Ascending aorta (tissue), 2 donors: ENCODE measurements around the gene TPX2. TPM values are rescaled to one million over a fixed set of nuclear protein-coding genes. Genes with fewer than 3 reads are reported as not detected.
"Not testable (repeated sequence)": the region's sequence is repeated elsewhere in the genome, so short reads cannot be mapped to it uniquely, and the experiment has no call there.

ENCODE experiments used
- DNase-seq, 2 donors: peaks; one replicate each; pipeline ENCODE4 v3.0.0-alpha.2; 2019; ENCODE audit warnings: low spot score in 2 of 2
- H3K27ac ChIP-seq, 2 donors: fragments of 200-600 bp; sonication (generic); one replicate each; pipeline ENCODE4 v1.5.1; 2016 to 2017; ENCODE audit warnings: mild to moderate bottlenecking in 1 of 2
- H3K27me3 ChIP-seq: fragments of 200-600 bp; sonication (generic); one replicate; pipeline ENCODE4 v1.5.1; 2017
- H3K36me3 ChIP-seq, 2 donors: fragments of 200-600 bp; sonication (generic); one replicate each; pipeline ENCODE4 v1.5.1; 2016
- H3K4me1 ChIP-seq, 2 donors: fragments of 200-600 bp; sonication (generic); one replicate each; pipeline ENCODE4 v1.5.1; 2016 to 2017; ENCODE audit warnings: mild to moderate bottlenecking in 1 of 2
- H3K4me3 ChIP-seq, 2 donors: fragments of 200-600 bp; sonication (generic); one replicate each; pipeline ENCODE4 v1.5.1; 2016 to 2017; ENCODE audit warnings: mild to moderate bottlenecking in 1 of 2
- H3K9me3 ChIP-seq, 2 donors: fragments of 200-600 bp; sonication (generic); one replicate each; pipeline ENCODE4 v1.5.1; 2016
- intact Hi-C: fragments of 100-400 bp; cut with DNase I; formaldehyde crosslinking; loops from one replicate; pipeline ENCODE4 v1.15.1; 2023
- total RNA-seq: library from RNA; depleted of rRNA; stranded (reverse); fragments of >200 nt; gene quantifications from one replicate; pipeline ENCODE4 v1.1.0, GENCODE V29; 2016
- TF ChIP-seq, protein P1 (sequence below), 3 experiments: fragments of 200-600 bp in 2 of 3; fragments of 450-650 bp in 1 of 3; sonication (generic) in 2 of 3; IDR thresholded peaks; one replicate each; pipeline ENCODE4 v1.5.1; 2016 to 2019; ENCODE audit warnings: antibody characterized with exemption in 3 of 3, mild to moderate bottlenecking in 1 of 3, moderate library complexity in 1 of 3

TPX2 gene
- total RNA-seq, 1 donor from 2014 or later, result not detected

DNA sequence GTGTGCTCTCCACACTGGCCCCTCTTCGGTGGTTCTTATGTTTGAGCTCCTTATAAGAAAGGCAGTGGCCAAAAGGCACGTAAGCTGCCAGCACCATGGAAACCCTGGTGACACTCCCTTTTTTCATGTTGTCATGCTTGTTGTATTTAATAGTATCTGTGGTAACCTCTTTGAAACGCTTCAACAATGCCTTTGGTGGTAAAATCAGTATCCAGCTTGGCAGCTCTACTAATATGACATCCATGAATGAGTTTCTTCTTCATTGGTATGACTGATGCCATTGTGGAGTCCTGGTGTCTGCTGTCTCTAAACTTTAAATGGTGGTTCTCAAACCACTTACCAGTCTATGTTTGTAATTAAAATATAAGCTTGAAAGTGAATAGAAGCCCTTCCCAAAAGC lies 69.4 kb downstream of the TPX2 start:
- no peaks in the 10 kb centered on the region for H3K36me3 ChIP-seq
- no peak for DNase-seq
- peaks cover 24 to 60% of the 10 kb centered on the region in 2 donors for H3K4me1 ChIP-seq
- no peak overlapping the region for H3K27ac ChIP-seq
- no peaks in the 10 kb centered on the region for H3K9me3 ChIP-seq
- no peaks in the 10 kb centered on the region for H3K27me3 ChIP-seq
- TF ChIP-seq, protein P1, sequence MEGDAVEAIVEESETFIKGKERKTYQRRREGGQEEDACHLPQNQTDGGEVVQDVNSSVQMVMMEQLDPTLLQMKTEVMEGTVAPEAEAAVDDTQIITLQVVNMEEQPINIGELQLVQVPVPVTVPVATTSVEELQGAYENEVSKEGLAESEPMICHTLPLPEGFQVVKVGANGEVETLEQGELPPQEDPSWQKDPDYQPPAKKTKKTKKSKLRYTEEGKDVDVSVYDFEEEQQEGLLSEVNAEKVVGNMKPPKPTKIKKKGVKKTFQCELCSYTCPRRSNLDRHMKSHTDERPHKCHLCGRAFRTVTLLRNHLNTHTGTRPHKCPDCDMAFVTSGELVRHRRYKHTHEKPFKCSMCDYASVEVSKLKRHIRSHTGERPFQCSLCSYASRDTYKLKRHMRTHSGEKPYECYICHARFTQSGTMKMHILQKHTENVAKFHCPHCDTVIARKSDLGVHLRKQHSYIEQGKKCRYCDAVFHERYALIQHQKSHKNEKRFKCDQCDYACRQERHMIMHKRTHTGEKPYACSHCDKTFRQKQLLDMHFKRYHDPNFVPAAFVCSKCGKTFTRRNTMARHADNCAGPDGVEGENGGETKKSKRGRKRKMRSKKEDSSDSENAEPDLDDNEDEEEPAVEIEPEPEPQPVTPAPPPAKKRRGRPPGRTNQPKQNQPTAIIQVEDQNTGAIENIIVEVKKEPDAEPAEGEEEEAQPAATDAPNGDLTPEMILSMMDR (IDR thresholded peaks at IDR 0.05), result no peak
- intact Hi-C loops, result loop anchor here (5.0 kb wide), 1 partner anchor 46 kb away; no protein-coding TSS in a partner anchor
- no peak overlapping the region for H3K4me3 ChIP-seq

DNA sequence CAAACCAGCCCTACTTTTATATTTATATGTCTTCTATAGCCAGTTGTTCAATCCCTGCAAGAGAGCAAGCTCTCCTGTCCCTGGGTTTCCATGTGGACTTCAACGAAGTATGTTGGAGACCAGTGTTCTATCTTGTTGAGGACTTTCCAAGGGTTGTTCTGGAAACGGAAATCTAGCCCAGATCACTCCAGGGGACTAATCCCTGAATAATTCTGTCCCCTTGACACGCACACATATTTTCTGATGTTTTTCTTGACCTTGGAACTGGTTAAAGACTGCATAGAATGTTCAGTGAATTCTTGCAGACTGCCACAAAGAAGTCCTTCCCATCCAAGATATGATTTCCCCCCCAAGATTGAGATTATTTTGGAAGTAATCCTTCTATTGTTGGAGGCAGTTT lies 70.6 kb downstream of the TPX2 start:
- H3K4me1 ChIP-seq, result peaks cover 31 to 70% of the 10 kb centered on the region in 2 donors

DNA sequence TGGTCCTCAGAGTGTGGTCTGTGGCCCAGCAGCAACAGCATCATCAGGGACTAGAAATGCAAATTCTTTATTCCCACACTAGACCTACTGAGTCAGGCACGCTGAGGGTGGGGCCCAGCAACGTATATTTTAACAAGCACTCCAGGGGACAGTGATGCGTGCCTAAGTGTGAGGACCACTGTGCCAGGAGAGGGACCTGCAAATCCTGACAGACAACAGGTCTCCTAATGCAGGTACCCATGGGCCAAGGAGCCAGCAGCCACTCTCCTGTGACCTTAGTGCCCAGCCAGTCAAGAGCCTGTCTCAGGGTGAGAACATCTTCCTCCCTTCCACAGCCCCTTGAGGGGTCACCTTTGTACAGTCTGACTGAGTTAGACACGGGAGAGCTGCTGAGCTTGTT lies 72.1 kb downstream of the TPX2 start:
- Histone ChIP-seq H3K4me3 (no peak overlapping the region), H3K4me1 (peaks cover 36 to 84% of the 10 kb centered on the region in 2 donors), H3K36me3 (no peaks in the 10 kb centered on the region), H3K27me3 (no peaks in the 10 kb centered on the region), H3K9me3 (no peaks in the 10 kb centered on the region), H3K27ac (peak overlapping the region; percentile 88 to 91)
- TF ChIP-seq, protein P1 (IDR thresholded peaks at IDR 0.05), result no peak
- no peak for DNase-seq
- intact Hi-C loops, result loop anchor here (5.0 kb wide), 1 partner anchor 249 kb away; no protein-coding TSS in a partner anchor

More for the DNA sequence above, 70.6 kb downstream of the TPX2 start:
- TF ChIP-seq, protein P1 (IDR thresholded peaks at IDR 0.05), result no peak
- H3K4me3 ChIP-seq, result no peak overlapping the region
- no peaks in the 10 kb centered on the region for H3K36me3 ChIP-seq
- no peak for DNase-seq
- intact Hi-C loops, result loop anchor here (1.0 to 5.0 kb wide), 3 partner anchors 47 to 247 kb away; no protein-coding TSS in a partner anchor
- H3K27me3 ChIP-seq, result no peaks in the 10 kb centered on the region
- no peaks in the 10 kb centered on the region for H3K9me3 ChIP-seq
- peak overlapping the region; percentile 88 to 91 for H3K27ac ChIP-seq

DNA sequence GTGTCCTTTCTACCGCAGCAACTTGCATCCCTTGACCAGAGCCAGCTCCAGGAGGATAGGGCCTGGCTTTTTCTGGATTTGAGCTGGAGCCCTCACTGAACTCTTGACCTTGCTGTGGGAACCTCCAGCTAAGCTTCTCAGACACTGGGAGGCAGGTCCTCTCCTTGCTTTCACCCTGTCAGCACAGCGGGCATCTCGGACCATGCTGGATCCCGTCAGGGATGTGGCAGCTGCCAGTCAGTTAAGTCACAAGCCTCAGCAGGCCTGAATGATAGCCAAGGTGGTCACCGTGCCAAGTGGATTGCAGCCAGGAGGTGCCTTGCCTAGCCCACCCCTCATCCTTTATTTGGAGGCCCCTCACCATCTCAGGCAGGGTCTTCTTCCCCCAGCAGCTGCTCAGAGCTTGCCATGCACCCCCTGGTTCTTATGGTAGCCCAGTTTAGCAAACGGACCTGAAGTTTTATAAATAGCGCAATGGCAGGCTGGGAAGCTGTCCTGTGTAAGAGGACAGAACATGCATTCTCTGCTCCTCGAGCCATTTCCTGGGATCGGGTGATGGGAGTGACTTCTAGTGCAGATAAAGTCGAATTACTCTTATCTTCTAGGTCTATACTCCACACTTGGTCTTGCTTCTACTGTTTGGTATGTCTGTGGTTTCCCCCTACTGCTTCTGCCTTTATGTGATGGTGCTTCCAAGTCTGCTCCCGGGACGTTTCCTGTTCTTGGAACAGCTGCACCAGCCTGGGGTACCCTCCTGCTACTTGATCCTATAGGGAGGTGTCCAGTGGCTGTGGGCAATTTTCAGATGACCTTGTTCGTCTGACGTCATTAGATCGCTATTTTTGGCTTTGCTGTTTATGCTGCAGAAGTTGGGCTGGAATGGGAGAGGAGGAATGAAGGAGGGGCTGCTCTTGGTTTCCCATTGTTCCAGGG lies 73.0 kb downstream of the TPX2 start:
- TF ChIP-seq, protein P1 (IDR thresholded peaks at IDR 0.05), result no peak
- Histone ChIP-seq H3K27me3 (no peaks in the 10 kb centered on the region), H3K27ac (peak overlapping the region; percentile 88 to 91), H3K9me3 (no peaks in the 10 kb centered on the region), H3K4me1 (peaks cover 36 to 79% of the 10 kb centered on the region in 2 donors), H3K36me3 (no peaks in the 10 kb centered on the region), H3K4me3 (no peak overlapping the region)
- no peak for DNase-seq
- intact Hi-C loops, result loop anchor here (5.0 kb wide), 1 partner anchor 250 kb away; no protein-coding TSS in a partner anchor

DNA sequence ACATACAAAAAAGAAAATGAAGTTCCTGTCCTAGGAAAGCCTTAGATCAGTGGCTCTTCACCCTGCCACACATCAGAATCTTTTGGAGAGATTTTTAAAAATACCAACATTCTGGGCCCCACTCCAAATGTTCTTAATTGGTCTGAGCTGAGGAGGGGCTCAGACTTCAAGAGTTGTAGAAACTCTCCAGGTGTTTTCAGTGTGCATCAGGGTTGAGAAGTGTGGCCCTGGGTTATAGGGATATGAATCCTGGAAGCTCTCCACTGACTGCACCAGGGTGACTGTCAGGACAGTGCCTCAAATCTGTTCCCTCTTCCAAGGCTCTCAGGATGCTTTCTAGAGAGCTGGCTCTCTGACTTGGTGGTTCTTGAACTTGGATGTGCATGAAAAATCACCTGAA lies 74.5 kb downstream of the TPX2 start:
- peak overlapping the region; percentile 88 to 91 for H3K27ac ChIP-seq
- TF ChIP-seq, protein P1 (IDR thresholded peaks at IDR 0.05), result no peak
- peaks cover 36 to 68% of the 10 kb centered on the region in 2 donors for H3K4me1 ChIP-seq
- no peaks in the 10 kb centered on the region for H3K36me3 ChIP-seq
- intact Hi-C loops, result loop anchor here (5.0 kb wide), 1 partner anchor 251 kb away; no protein-coding TSS in a partner anchor
- no peaks in the 10 kb centered on the region for H3K9me3 ChIP-seq
- no peaks in the 10 kb centered on the region for H3K27me3 ChIP-seq
- DNase-seq, result no peak
- H3K4me3 ChIP-seq, result no peak overlapping the region

DNA sequence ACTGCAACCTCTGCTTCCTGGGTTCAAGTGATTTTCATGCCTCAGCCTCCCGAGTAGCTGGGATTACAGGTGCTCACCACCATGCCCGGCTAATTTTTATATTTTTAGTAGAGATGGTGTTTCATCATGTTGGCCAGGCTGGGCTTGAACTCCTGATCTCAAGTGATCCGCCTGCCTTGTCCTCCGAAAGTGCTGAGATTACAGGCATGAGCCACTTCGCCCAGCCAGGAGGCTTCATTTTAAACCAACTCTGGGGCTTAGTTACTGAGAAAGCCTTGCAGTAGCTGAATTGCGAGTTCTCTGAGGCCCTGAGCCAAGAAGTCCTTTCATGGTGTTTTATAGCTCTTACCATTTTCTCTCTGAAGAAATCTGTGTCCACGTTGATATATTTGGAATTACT lies 75.1 kb downstream of the TPX2 start:
- intact Hi-C loops, result loop anchor here (5.0 kb wide), 1 partner anchor 252 kb away; no protein-coding TSS in a partner anchor
- not testable (repeated sequence) for DNase-seq, H3K9me3 ChIP-seq, H3K36me3 ChIP-seq, H3K4me3 ChIP-seq, H3K27me3 ChIP-seq
- Histone ChIP-seq H3K27ac (peak overlapping the region; percentile 88 to 91), H3K4me1 (peaks cover 37 to 67% of the 10 kb centered on the region in 2 donors)
